Stimulated activated CD4-positive, alpha-beta T cell treated with anti-CD3 and anti-CD28 coated beads, TNF-alpha, amount 100 ng/mL, for 1 hour (primary cell): ENCODE data around the gene TYR.
"Not testable (repeated sequence)": the region's sequence is repeated elsewhere in the genome, so short reads cannot be mapped to it uniquely, and the experiment has no call there.

Source experiments
- DNase-seq, 3 donors: peaks; one replicate each; pipeline ENCODE4 v3.0.0-alpha.2; 2020; ENCODE audit warnings: low read depth in 3 of 3, low spot score in 1 of 3

TYR gene

DNA sequence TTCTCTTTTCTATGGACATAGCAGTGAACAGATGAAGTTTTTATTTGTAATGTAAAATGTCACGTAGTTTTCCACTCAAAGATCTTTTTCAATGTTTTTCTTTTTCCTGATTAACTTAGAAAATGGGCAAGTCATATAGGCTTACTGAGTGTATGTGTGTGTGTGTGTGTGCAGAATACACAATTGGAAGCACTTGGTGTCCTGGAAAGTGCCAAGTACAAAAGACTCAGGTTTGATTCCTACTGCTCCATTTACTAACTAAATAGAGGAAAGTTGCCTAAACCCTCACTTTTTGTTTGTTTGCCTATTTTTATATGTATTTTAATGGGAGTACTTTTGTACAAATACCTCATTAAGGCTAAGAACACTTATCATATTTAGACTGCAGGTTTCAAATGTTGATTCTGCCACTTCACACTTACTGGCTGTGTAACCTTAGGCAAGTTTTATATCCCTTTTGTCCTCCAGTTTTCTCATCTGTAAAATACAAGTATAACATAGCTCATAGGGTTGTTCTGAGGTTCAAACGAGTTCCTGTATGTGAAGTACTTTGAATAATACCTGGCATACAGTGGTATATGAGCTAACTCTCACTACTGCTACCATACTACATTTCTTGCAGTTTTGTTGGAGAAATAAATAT, 90.1 kb downstream of the TYR start:
- no peak for DNase-seq

DNA sequence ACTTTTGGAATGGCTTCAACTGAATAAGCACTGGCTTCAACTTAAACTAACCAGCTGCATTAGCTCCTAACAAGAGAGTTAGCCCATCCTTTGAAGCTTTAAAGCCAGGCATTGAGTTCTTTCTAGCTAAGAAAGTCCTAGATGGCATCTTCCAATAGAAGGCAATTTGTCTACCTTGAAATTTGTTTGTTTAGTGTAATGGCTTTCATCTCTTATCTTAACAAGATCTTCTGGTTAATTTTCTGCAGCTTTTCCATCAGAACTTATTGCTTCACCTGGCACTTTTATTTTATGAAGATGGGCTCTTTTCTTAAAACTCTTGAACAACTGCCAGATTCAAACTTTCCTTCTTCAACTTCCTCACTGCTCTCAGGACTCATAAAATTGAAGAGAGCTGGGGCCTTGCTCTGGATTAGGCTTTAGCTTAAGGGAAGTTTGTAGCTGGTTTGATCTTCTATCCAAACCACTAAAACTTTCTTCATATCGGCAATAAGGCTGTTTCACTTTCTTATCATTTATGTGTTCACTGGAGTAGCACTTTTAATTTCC, 94.9 kb downstream of the TYR start:
- not testable (repeated sequence) for DNase-seq

DNA sequence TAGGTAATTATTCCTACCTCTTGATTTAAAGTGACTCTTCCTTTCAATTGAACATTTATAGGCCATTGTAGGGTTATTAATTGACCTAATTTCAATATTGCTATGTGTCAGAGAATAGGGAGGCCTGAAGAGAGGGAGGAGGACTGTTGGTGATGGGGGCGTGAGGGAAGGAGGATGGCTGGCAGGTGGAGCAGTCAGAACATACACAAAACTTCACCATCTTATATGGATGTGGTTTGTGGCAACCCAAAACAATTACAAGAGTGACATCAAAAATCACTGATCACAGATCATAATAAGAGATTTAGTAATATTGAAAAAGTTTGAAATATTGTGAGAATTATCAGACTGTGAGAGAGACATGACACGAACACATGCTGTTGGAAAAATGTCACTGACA, 95.5 kb downstream of the TYR start:
- DNase-seq: not testable (repeated sequence)

DNA sequence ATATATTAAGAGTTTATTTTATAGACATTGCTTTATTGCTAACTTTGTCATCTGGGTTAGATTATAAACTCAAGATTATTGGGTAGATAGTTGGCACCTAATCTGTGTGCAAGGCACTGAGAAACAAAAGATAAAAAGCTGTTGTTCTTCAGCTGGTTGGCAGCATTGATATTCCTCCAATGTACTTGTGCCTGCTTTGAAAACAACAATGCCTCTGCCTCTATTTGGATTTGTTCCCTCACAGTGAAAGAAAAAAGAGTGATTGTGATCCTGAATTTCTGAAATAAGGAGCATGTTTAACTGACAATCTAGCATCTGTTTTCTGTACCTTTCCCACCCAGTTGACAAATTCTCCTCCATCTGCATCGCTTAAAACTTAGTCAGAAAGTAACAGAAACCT, 98.3 kb downstream of the TYR start:
- DNase-seq: no peak

DNA sequence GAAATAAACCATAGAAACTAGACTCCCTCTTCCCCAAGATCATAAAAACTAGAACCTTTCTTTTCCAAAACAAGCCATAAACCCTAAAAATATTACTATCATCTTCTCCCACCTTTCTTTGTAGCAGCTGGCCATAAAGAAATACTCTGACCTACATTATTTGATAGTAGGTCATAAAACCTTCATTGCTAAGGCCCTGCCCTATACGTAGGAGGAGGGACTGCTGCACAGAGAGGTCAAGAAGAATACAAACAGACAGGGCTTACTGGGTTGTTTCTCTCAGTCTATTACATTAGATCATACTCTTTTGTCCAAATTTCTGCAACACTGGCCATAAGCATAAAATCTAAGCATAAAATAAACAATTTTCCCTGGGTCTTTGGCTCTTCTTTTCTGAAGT, 101.5 kb downstream of the TYR start:
- DNase-seq: no peak

DNA sequence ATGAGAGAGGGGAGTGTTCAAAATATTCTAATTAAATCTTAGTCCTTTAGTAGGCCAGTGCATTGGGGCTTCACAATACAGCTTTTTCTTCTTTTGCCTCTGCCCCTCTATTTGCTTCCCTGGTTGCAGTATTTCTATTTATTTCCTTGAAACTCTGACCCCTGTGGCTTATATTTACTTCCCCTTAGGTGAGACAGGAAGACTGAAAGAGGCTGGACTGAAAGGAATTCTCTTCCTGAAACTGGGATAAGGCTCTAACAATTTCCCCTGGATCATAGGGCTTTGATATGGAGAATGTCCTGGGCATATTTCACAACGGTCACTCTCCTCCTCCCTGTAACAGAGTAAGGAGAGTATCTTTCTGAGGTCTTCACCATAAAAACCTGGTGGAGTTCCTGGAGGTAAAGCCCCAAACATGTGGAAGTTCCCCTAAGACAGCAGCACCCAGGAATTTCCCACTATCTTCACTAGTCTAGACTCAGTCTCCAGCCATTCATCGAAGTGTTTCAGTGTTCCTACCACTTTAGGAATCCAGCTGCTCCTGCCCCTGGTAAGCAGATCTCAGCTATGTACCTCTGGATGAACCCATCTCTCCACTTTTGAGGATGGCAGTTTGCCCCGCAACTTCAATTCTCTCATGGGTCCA, 103.5 kb downstream of the TYR start:
- DNase-seq: not testable (repeated sequence)

DNA sequence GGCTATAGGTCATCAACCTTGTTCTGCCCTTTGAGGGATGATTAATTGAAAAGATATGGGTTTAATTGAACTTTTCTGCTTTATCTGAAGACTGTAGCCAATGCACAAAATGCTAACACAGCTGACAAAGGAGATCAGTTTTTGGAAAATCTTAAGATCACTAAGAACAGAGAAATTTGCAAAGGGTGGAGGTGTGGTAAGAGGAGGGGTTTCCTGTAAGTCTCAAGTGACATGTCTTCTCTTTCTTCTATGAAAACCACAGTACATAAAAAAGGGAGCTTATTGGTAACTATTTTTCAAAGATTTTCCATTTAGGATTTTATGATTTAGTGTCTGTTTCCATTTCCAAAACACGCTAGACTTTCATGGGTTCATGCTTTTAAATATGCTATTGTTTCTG, 108.9 kb downstream of the TYR start:
- not testable (repeated sequence) for DNase-seq

DNA sequence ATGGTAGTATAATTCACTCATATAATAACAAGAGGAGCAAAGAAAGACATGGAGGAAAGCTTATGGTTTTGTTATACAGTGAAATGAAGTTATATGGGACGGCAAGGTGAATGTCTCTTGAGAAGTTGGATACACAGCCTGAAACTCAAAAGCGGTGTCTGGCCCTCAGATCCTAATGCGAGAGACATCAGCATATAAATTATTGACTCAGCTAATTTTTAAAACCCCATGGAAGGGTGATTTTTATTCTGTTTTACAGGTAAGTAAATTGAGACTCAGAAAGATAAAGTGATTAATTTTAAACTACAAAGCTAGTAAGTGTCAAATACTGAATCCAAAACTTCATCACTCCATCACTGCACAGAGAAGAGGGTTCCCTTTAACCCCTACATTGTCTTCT, 110.3 kb downstream of the TYR start:
- not testable (repeated sequence) for DNase-seq

DNA sequence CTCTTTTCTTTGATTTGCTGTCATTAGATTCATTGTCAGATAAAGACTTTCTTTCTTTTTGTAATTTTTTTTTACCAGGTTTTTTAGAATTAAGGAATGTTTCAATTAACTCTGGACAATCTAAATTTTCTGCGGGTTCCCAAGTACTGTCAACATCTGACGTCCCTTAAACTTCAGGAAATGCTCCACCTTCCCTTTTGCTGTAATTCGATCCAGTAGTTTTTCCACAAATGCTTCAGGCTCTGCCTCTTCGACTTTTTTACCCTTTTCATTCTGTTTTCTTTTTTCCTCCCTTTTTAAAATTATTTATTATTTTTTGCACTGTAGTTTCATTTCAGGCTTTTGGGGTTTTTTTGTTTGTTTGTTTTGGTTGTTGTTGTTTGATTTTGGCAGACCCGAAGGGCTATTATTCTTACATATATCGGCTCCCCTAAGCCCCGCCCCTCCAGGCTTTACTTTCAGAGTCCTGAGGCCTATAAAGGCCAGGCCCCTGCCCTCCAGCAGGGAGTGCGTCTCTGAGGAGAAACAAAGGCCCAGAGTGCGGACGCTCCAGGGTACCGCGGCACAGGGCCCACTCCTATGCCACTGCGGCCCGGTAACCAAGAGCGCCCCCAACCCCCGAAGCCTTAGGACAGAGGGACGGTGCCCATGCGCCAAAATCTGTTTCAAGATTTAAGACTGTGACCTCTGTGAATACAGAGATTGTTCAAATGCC, 116.4 kb downstream of the TYR start:
- DNase-seq: no peak

DNA sequence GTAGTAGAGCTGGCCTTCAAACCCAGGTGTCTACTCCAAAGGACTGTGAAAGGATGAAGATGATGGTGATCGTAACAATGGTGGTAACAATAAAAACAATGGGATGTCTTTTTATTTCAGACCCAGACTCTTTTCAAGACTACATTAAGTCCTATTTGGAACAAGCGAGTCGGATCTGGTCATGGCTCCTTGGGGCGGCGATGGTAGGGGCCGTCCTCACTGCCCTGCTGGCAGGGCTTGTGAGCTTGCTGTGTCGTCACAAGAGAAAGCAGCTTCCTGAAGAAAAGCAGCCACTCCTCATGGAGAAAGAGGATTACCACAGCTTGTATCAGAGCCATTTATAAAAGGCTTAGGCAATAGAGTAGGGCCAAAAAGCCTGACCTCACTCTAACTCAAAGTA, 117.3 kb downstream of the TYR start:
- DNase-seq: not testable (repeated sequence)

DNA sequence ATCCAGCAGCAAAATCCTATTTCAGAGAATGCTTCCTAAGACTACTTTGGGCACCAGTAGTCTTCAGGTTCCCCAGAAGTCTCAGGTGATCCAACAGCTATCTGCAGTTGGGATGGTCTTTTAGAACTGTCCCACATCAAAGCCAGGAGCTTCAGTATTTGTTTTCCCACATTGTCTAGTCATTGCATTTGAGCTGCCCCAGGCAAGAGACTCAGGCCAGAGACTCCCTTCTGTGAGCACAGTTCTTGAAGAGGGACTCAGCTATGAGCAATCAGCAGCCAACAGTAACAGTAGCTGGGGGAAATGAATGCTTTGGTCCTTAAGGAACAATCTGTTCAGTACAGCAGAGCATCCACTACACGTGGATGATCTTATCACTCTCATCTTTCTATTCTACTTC, 125.4 kb downstream of the TYR start:
- not testable (repeated sequence) for DNase-seq

DNA sequence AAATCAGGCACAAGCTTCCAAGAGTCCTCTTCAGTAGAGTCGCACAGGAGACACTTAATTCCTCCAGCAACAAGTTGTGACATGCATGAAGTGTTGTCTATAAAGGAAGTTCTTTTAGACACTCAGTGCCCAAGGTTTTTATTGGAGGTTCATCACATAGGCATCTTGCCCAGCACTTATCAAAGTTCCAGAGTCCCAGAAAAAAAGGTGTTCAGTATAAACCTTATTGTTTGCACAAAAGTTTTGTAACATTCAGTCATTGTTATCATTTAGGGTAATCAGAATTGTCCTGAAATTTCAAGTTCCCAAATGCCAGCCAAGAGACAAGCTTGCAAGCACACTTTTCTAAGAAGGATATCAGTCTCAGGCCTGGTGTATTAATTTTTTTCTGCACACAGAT, 130.6 kb downstream of the TYR start:
- DNase-seq: not testable (repeated sequence)

DNA sequence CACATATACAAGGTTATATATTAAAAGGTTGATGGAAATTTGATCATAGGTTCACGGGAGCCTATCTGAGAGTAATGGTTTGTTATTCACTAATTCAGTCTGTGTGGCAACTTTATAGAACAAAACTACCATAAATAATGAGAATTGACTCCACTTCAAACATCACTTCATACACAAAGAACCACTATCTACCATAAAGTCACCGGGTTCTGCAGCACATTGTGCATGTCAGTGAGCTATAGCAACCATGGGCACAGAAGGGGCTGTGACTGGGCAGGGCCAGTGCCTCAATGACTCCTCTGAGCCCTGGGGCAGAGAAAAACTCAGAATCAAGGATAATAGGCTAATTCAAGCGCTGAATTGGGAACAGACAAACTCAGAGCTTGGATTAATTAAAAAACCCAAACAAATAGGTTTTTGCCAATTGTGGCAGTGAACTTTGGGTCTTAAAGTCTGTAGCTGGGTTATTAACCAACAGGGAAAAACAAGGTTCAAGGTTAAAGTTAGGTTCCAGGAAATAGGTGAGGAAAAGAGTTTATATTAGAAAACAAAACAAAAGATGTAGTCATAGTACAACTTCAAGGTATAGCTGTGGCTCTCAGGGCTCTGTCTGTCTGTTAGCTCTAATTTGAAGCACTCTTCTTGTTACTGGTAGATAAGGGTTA, 131.8 kb downstream of the TYR start:
- not testable (repeated sequence) for DNase-seq

DNA sequence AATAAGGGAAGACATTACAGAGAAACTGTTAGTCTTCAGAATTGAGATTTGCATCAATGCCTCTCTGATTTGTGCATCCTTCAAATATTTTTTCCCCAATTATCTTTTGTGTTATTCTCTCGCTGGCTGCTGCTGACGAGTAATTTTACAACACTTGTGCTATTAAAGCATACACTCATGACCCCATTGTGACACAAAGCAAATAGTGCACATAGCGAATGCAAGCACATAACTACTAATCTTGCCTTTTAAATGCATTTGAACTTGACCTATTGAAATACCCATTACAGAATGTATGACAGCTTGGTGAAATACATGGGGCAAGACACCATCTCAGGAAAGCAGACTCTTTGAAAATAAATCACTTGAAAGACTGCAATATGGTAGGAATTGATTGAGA, 132.9 kb downstream of the TYR start:
- not testable (repeated sequence) for DNase-seq

DNA sequence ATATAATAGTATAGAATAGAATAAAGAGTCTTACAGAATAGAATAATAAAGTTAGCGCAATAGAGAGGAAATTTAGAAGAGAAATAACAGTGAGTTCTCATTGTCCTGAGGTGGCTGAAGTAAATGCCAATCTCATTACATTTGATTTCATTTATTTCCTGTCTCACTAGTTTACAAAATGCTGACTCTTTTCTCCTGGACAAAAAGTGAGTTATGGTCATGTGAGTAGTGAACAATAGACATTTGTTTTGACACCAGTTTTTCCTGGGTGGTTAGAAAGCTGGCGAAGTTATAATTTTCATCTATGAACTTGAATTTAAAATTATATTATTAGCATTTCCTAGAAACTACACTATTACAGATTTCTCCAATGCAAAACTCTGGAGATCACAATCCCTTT, 143.7 kb downstream of the TYR start:
- no peak for DNase-seq

DNA sequence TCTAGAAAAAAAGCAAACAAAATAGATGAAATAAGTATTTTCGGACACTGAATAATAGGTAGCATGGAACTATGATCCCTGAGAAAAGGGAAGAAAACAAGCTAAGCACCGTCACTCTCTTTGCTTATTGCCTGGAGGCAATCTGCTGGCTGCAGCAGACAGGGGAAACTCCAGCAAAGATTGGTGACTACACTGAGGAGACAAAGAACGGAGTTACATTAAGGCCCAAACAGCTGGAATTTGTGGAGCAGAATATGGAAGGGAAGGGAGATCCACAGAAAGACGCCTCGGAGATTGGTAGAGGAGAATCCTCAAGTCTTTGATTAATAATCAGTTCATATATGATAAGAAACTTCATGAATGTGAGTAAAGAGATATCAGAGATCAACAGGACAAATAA, 150.2 kb downstream of the TYR start:
- DNase-seq: no peak

DNA sequence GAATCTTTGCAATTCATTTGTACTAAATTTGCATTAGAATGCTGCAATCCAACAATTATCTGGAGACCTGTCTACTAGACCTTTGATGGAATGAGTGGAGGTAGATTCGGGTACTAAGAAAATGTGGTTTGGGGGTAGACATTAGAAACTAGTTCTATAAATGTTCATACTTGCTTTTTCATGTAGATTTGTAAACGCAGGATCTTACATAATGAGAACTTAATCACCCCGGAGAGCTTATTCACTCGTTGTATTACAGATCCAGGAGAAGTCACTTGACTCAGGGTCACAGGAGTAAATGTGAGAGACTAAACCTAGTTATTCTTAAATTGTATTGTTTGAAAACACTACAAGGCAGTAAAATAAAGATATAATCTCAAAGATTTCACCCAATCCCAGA, 154.3 kb downstream of the TYR start:
- not testable (repeated sequence) for DNase-seq

DNA sequence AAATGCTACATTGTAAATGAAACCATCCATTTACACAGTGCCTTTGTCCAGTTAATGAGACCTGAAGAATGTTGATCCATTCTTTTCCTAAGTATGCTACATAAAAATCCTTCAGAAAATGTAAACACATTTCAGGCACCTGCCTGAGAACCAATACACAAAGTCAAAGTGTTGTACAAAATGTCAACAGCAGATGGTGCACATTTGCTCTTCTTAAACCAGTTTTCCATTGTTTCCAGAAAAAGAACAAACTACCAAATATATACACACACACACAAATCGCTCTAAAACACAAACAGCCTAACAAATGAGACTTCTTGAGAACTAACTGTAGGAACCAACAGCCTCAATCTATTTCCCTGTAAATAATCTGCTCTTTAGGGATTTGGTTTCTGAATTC, 156.0 kb downstream of the TYR start:
- DNase-seq: not testable (repeated sequence)

DNA sequence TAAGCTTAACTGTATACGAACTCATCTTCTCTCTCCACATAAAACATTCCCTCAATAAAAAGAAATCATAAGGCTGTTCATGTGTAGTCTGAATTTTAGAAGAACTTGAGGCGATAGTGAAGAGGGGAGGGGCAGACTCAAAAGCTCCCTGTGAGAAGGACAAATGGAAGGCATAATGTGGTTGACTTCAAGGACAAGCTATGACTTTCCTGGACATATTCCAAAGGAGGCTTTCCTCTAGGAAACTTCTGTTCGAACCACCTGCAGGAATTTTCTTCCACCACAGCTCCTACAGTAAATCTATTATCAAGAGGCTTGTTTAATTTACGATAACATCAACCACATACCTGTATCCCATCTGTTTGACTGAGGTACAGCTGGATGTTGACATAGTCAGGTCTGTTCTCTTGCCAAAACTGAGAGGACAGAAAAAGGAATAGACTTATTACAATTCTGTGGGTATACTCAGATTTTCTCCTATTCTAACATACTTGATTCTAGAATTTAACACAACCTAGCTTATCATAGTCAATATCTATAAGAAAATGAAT, 159.5 kb downstream of the TYR start:
- DNase-seq: not testable (repeated sequence)

DNA sequence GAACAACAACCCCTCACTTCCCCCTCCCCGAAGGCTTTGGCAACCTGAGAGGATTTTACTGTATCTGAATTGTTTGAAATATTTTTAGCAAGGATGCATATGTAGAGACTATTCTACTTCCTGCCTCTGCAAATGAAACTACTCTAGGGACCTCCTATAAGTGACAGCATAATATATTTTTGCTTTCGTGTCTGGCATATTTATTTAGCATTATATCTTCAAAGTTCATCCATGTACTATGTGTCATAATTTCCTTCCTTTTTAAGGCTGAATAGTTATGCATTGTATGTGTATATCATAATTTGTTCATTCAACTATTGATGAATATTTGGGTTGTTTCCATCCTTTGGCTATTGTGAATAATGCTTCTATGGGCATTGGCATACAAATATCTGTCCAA, 160.4 kb downstream of the TYR start:
- not testable (repeated sequence) for DNase-seq

DNA sequence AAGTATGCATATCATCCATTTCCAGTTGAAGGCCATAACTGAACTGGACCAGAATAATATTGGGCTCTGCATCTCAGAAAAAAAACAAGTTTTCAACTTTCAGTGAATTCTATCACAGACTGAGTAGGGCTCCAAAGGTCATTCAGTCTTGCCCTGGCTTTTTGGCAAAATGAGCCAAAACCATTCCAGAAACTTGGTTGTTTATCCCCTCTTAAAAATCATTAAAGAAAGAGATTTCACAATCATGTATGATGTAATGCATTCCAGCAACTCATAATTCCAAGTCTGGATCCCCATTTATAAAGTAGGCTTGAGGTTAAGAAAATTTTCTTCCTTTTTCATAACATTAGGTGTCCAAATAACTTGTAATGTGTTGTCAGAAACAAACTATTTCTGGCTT, 162.8 kb downstream of the TYR start:
- not testable (repeated sequence) for DNase-seq
